T-helper 17 cell (primary cell): ENCODE results near the gene MACROD2. TPM values are rescaled to one million over a fixed set of nuclear protein-coding genes. Genes with fewer than 3 reads are reported as not detected.
"Not testable (repeated sequence)": the region's sequence is repeated elsewhere in the genome, so short reads cannot be mapped to it uniquely, and the experiment has no call there.

Experiments used
- ATAC-seq: fragments of 150-1000 bp; cut with Tn5 transposase; 2 replicates; pipeline ENCODE4 v1.10.0; 2021; ENCODE audit warnings: mild to moderate bottlenecking, moderate library complexity
- DNase-seq, 3 donors: peaks; one replicate each; pipeline versions ENCODE4 v3.0.0 to v3.0.0-alpha.2; 2020 to 2021
- H3K9me3 ChIP-seq: one replicate; pipeline ENCODE4 v1.7.0; 2013; ENCODE audit warnings: low read length, mild to moderate bottlenecking; ENCODE audit not compliant: control insufficient read depth, poor library complexity, severe bottlenecking
- H3K27ac Mint-ChIP-seq: one replicate; pipeline ENCODE4 v1.8.0; 2022; ENCODE audit warnings: mild to moderate bottlenecking, moderate library complexity, mixed read lengths
- H3K27me3 Mint-ChIP-seq: one replicate; pipeline ENCODE4 v1.8.0; 2022; ENCODE audit warnings: mixed read lengths
- H3K36me3 Mint-ChIP-seq: one replicate; pipeline ENCODE4 v1.8.0; 2022; ENCODE audit warnings: low read depth, mixed read lengths
- H3K4me1 Mint-ChIP-seq: one replicate; pipeline ENCODE4 v1.8.0; 2022; ENCODE audit warnings: mild to moderate bottlenecking, mixed read lengths
- H3K4me3 Mint-ChIP-seq: one replicate; pipeline ENCODE4 v1.8.0; 2022; ENCODE audit warnings: mild to moderate bottlenecking, moderate library complexity, mixed read lengths
- total RNA-seq, 4 donors: library from RNA in 2 of 4; stranded (reverse) in 2 of 4; gene quantifications; one replicate each; pipeline ENCODE4 v1.2.3 and lab custom pipeline; 2022 to 2026

The MACROD2 gene
- total RNA-seq, 2 donors from 2014 or later, result 0.85 TPM; not detected in 1

GRCh38 chr20:16007962-16008361, 2012.6 kb downstream of the MACROD2 start:
- no peaks in the 10 kb centered on the region for H3K4me1 Mint-ChIP-seq
- H3K9me3 ChIP-seq, result no peaks in the 10 kb centered on the region
- ATAC-seq (no peak), DNase-seq (no peak)
- no peaks in the 10 kb centered on the region for H3K36me3 Mint-ChIP-seq
- no peaks in the 10 kb centered on the region for H3K27me3 Mint-ChIP-seq
- H3K27ac Mint-ChIP-seq, result no peak overlapping the region
- no peak overlapping the region for H3K4me3 Mint-ChIP-seq

- ATAC-seq, result no peak
- no peak for DNase-seq
- Mint-ChIP-seq H3K27me3 (no peaks in the 10 kb centered on the region), H3K4me1 (no peaks in the 10 kb centered on the region), H3K36me3 (no peaks in the 10 kb centered on the region), H3K27ac (no peak overlapping the region), H3K4me3 (no peak overlapping the region)
- H3K9me3 ChIP-seq, result no peaks in the 10 kb centered on the region
Measured at GRCh38 chr20:16011056-16011455, 2015.7 kb downstream of the MACROD2 start.

- H3K4me1 Mint-ChIP-seq, result no peaks in the 10 kb centered on the region
- H3K9me3 ChIP-seq, result no peaks in the 10 kb centered on the region
- no peaks in the 10 kb centered on the region for H3K27me3 Mint-ChIP-seq
- no peak overlapping the region for H3K4me3 Mint-ChIP-seq
- ATAC-seq (no peak), DNase-seq (no peak)
- H3K36me3 Mint-ChIP-seq, result no peaks in the 10 kb centered on the region
- H3K27ac Mint-ChIP-seq, result no peak overlapping the region
Measured at GRCh38 chr20:16011519-16011918, 2016.2 kb downstream of the MACROD2 start.

- ATAC-seq, H3K27ac Mint-ChIP-seq, H3K4me3 Mint-ChIP-seq, H3K27me3 Mint-ChIP-seq, H3K9me3 ChIP-seq, H3K4me1 Mint-ChIP-seq, DNase-seq, H3K36me3 Mint-ChIP-seq: not testable (repeated sequence)
Measured at GRCh38 chr20:16012934-16013333, 2017.6 kb downstream of the MACROD2 start.

GRCh38 chr20:16013631-16014030, 2018.3 kb downstream of the MACROD2 start:
- H3K4me1 Mint-ChIP-seq, result no peaks in the 10 kb centered on the region
- H3K9me3 ChIP-seq, result no peaks in the 10 kb centered on the region
- DNase-seq (no peak), ATAC-seq (no peak)
- no peaks in the 10 kb centered on the region for H3K36me3 Mint-ChIP-seq
- H3K4me3 Mint-ChIP-seq, result no peak overlapping the region
- no peak overlapping the region for H3K27ac Mint-ChIP-seq
- H3K27me3 Mint-ChIP-seq, result no peaks in the 10 kb centered on the region

GRCh38 chr20:16014436-16014835, 2019.1 kb downstream of the MACROD2 start:
- Mint-ChIP-seq H3K4me1 (no peaks in the 10 kb centered on the region), H3K27me3 (no peaks in the 10 kb centered on the region), H3K27ac (no peak overlapping the region), H3K36me3 (no peaks in the 10 kb centered on the region), H3K4me3 (no peak overlapping the region)
- H3K9me3 ChIP-seq, result no peaks in the 10 kb centered on the region
- DNase-seq (no peak), ATAC-seq (no peak)

- ATAC-seq (no peak), DNase-seq (no peak)
- Mint-ChIP-seq H3K27me3 (no peaks in the 10 kb centered on the region), H3K27ac (no peak overlapping the region), H3K4me1 (no peaks in the 10 kb centered on the region), H3K4me3 (no peak overlapping the region), H3K36me3 (no peaks in the 10 kb centered on the region)
- H3K9me3 ChIP-seq, result no peaks in the 10 kb centered on the region
Measured at GRCh38 chr20:16017656-16018055, 2022.3 kb downstream of the MACROD2 start.

GRCh38 chr20:16018881-16019280, 2023.6 kb downstream of the MACROD2 start:
- DNase-seq (no peak), ATAC-seq (no peak)
- Mint-ChIP-seq H3K36me3 (no peaks in the 10 kb centered on the region), H3K27me3 (no peaks in the 10 kb centered on the region), H3K27ac (no peak overlapping the region), H3K4me1 (no peaks in the 10 kb centered on the region), H3K4me3 (no peak overlapping the region)
- H3K9me3 ChIP-seq, result no peaks in the 10 kb centered on the region

GRCh38 chr20:16020971-16021370, 2025.7 kb downstream of the MACROD2 start:
- no peak overlapping the region for H3K27ac Mint-ChIP-seq
- H3K36me3 Mint-ChIP-seq, result no peaks in the 10 kb centered on the region
- no peaks in the 10 kb centered on the region for H3K4me1 Mint-ChIP-seq
- H3K27me3 Mint-ChIP-seq, result no peaks in the 10 kb centered on the region
- ATAC-seq (no peak), DNase-seq (no peak)
- no peaks in the 10 kb centered on the region for H3K9me3 ChIP-seq
- H3K4me3 Mint-ChIP-seq, result no peak overlapping the region

GRCh38 chr20:16025084-16025483, 2029.8 kb downstream of the MACROD2 start:
- DNase-seq, result no peak
- Mint-ChIP-seq H3K27me3 (no peaks in the 10 kb centered on the region), H3K4me1 (no peaks in the 10 kb centered on the region), H3K4me3 (no peak overlapping the region), H3K36me3 (no peaks in the 10 kb centered on the region), H3K27ac (no peak overlapping the region)
- ATAC-seq, result no peak
- no peaks in the 10 kb centered on the region for H3K9me3 ChIP-seq

- no peak for DNase-seq
- Mint-ChIP-seq H3K4me1 (no peaks in the 10 kb centered on the region), H3K36me3 (no peaks in the 10 kb centered on the region), H3K27me3 (no peaks in the 10 kb centered on the region), H3K27ac (no peak overlapping the region), H3K4me3 (no peak overlapping the region)
- ATAC-seq, result no peak
- H3K9me3 ChIP-seq, result no peaks in the 10 kb centered on the region
Measured at GRCh38 chr20:16027686-16028085, 2032.4 kb downstream of the MACROD2 start.

GRCh38 chr20:16028923-16029322, 2033.6 kb downstream of the MACROD2 start:
- DNase-seq (no peak), ATAC-seq (no peak)
- Mint-ChIP-seq H3K27ac (no peak overlapping the region), H3K36me3 (no peaks in the 10 kb centered on the region), H3K4me3 (no peak overlapping the region), H3K27me3 (no peaks in the 10 kb centered on the region), H3K4me1 (no peaks in the 10 kb centered on the region)
- no peaks in the 10 kb centered on the region for H3K9me3 ChIP-seq

GRCh38 chr20:16030253-16030652, 2034.9 kb downstream of the MACROD2 start:
- Mint-ChIP-seq H3K27ac (no peak overlapping the region), H3K36me3 (no peaks in the 10 kb centered on the region), H3K27me3 (no peaks in the 10 kb centered on the region), H3K4me1 (no peaks in the 10 kb centered on the region), H3K4me3 (no peak overlapping the region)
- no peaks in the 10 kb centered on the region for H3K9me3 ChIP-seq
- no peak for ATAC-seq
- DNase-seq, result no peak

- H3K4me3 Mint-ChIP-seq, result no peak overlapping the region
- ATAC-seq (no peak), DNase-seq (no peak)
- no peaks in the 10 kb centered on the region for H3K4me1 Mint-ChIP-seq
- no peaks in the 10 kb centered on the region for H3K27me3 Mint-ChIP-seq
- no peaks in the 10 kb centered on the region for H3K9me3 ChIP-seq
- no peak overlapping the region for H3K27ac Mint-ChIP-seq
- no peaks in the 10 kb centered on the region for H3K36me3 Mint-ChIP-seq
Measured at GRCh38 chr20:16035576-16035975, 2040.3 kb downstream of the MACROD2 start.

- DNase-seq (no peak), ATAC-seq (no peak)
- Mint-ChIP-seq H3K4me1 (no peaks in the 10 kb centered on the region), H3K36me3 (no peaks in the 10 kb centered on the region), H3K4me3 (no peak overlapping the region), H3K27me3 (no peaks in the 10 kb centered on the region), H3K27ac (no peak overlapping the region)
- H3K9me3 ChIP-seq, result no peaks in the 10 kb centered on the region
Measured at GRCh38 chr20:16036331-16036730, 2041.0 kb downstream of the MACROD2 start.
